Endothelial cell of coronary artery (primary cell): ENCODE data around the gene ZNF384. TPM values are rescaled to one million over a fixed set of nuclear protein-coding genes. Genes with fewer than 3 reads are reported as not detected.

Experiments
- total RNA-seq: library from RNA; depleted of rRNA; stranded (reverse); fragments of >200 nt; gene quantifications from 2 replicates; pipeline ENCODE4 v1.2.3, GENCODE V29; 2014

The ZNF384 gene
- 9.0 and 12.4 TPM in 2 replicates for total RNA-seq

DNA sequence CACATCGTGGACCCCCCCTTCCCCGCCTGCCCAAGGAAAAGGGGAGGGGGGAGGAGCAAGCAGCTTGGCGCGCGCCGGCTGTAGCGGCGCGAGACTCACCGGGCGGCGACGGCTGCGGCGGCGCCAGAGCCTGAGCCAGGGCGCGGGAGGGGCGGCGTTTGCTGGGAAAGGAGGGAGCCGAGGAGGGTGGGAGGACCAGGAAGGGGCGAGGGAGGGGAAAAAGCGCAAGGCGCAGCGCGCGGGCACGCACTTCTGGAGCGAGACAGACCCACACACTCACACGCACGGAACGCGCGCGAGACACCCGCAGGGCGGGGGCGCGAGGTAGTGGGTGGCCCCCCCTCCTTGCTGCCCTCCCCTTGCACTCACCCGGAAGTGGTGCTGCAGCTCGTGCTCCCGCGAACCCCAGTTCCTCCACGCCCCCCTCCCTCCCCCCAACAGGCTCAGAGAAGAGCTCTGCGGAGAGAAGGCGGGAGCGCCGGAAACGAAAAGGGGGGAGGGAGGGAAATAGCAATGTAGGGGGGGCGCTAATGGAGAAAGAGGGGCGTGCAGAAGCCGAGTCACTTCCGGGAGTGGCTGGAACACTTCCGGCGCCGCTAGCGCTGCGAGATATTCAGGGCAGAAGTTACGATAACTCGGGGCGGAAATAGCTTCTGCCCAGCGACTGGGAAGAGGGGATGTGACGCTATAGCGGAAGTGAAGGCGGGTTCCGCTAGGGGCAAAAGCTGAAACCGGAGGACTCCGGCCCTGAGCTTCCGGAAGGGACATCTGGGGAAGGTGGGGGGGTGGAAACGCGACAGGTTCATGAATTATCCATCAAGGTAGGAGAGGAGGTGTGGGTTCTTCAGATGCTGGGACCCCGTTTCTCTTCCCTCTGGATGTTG lies at the start of gene ZNF384:
TSS of gene ZNF384 (minus strand) at position 377 of the 884 bp plus-strand sequence. CDS start 9,855 bp downstream, outside the sequence.

DNA sequence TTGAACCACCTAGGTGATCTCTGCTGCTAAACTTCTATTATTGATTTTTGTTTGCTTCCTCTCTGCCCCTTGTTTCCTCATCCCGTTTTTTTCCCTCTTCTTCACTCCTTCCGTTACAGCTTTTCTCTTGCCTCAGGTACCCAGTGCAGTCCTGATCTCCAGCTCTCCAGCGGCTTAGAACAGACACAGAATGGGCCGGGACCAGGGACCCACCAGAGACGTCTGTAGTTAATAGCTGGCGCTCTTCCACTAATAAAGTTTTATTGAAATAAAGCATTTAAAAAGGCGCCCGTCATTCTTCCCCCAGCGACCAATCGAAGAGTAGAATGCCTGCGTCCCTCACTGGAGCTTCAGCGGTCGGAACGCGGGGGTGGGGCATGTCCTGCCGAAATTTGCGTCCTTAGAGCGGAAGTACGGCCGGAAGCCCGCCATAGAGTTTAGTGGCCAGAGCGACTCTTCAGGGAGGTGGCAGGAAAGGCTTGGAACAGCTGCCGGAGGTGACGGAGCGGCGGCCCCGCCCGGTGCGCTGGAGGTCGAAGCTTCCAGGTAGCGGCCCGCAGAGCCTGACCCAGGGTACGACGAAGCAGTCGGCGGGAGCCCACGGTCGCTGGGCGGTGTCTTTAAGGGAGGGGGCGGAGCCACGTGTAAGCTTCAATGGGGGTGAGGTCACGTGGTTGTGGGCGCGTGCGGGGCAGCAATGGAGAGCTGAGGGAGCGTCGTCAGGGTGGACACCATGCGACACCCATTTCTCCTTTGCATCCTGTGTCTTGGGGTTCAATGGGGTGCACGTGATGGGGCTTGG lies 34.6 kb upstream of the ZNF384 start, which contains the start of gene COPS7A:
TSS of gene COPS7A (plus strand) at position 440 of the 802 bp plus-strand sequence. CDS start 611 bp downstream, outside the sequence.

DNA sequence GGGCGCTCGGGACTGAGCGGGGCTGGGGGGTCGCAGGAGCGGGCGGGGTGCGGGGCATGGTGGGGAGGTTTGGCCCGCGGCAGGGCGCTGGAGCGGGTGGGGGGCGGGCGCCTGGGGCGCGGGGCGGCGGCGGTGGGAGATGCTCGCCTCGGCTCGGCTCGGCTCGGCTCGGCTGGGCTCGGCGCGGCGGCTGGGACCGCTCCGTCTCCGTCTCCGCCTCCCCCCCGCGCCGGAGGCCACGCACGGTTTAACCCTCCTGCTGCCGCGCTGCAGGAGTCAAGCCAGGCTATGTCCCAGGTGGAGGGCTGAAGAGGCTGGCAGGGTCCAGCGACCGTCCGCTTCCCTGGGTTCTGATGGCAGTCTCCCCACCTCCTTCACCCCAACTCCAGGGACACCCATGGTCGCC lies 11.5 kb upstream of the ZNF384 start, which contains the start of gene PIANP:
TSS of gene PIANP (minus strand) at position 170 of the 406 bp plus-strand sequence. CDS start 2,754 bp downstream, outside the sequence.

DNA sequence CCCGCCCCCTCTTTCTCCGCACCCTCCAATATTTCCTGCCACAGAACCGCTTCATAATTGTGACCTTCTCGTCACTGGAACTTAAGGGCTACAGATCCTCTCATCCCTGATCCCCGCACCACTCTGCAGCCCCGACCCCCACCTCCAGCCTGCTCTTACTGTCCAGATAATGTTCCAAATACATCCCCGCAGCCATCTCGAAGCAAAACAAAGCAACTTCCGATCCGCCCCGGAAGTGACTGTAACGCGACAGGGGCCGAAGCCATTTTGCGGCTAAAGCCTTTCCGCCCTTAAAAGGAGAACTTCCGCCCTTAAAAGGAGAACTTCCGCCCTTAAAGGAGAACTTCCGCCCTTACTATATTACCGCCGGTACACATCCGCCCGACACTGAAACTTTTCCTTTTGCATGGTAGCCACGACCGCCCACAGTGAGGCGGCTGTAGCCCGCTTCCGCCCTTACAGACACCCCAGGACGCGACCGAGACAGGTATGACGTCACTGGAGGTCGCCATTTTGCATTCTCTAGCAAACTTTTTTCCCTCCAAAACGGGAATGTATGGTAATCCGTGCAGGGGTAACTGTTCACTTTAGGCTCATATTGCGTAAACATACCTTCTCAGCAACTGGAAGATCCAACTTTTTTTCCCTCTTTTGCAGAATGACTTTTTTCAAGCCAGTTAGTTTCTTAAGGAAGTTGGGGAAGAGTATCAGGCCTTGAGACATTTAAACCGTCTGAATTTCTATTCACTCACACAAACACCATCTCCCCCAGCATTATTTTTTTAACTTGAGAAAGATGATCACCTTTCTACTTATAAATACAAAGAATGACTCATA lies 26.1 kb downstream of the ZNF384 start, which contains the start of gene ING4:
TSS of gene ING4 (minus strand) at position 214 of the 837 bp plus-strand sequence. CDS start at position 196, 18 bp downstream.

DNA sequence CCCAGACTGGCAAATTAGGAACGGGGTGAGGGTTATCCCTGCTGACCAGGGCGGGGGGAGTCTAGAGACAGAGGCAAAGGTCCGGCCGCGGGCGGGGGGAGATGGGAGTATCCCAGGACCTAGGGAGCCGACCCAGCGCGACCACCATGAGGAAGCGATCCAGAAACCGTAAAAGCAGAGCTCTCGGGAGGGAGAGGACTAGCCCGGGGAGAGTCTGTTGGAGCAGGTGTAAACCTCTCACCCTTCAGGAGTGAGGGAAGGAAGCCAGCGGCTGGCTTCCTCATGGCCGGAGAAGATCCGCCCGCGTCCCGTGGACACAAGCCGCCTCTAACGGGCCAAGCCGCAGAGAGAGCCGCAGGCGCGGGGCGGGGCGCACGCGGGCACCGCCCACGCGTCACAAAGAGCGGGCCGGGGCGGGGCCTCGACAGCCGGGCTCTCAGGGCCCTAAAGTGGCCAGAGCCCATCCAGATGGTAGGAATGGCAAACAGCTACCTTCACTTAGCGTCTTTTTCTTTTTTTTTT lies 42.0 kb downstream of the ZNF384 start, which contains the start of gene ACRBP:
TSS of gene ACRBP (minus strand) at position 350 of the 522 bp plus-strand sequence. CDS start at position 284, 66 bp downstream.

DNA sequence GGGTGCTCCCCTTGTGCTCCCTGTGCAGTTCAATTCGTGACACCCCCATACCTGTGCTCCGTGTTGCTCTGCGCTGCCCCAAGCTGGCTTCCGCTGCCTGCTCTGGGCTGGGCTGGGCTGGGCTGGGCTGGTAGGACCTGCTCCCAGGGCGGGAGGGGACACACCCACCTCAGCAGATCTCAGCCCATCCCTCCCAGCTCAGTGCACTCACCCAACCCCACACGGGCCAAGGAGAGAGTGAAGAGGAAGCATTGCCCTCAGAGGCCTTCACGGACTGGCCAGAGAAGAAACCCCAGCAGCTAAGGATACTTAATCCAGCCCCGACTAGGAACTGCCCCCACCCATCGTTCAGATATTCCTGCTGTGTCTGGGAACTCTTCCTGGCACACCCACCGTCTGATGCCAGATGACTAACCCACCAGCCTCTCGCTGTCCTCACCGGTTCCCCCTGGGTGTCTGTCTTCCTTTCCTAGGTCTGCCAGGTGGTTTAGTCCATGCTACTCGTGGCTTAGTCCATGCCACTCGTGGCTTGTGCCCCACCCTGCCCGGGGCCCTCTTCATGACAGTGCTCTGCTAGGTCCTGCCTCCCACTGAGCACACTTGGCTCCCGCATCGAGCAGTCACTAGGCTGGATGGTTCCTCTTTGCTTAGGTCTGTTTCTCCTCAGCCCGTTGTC lies 53.2 kb downstream of the ZNF384 start, which contains the start of gene LPAR5:
TSS of gene LPAR5 (minus strand) at position 104 of the 676 bp plus-strand sequence. CDS start 14,711 bp downstream, outside the sequence.

Other genes starting within 250 kb of the ZNF384 start
- 0.09 TPM in 1 of 2 replicates, not detected in the other for gene CD27, start 244.4 kb downstream of the ZNF384 start, total RNA-seq
- 3.8 and 8.1 TPM in 2 replicates for gene TAPBPL, start 237.3 kb downstream of the ZNF384 start, total RNA-seq
- gene VAMP1, start 218.7 kb downstream of the ZNF384 start, total RNA-seq, result 1.7 and 6.8 TPM in 2 replicates
- gene MRPL51, start 196.1 kb downstream of the ZNF384 start, total RNA-seq, result 132 and 161 TPM in 2 replicates
- 37.8 and 52.2 TPM in 2 replicates for gene NCAPD2, start 195.3 kb downstream of the ZNF384 start, total RNA-seq
- gene GAPDH, start 154.9 kb downstream of the ZNF384 start, total RNA-seq, result 7,040 and 7,691 TPM in 2 replicates
- 7.9 and 9.7 TPM in 2 replicates for gene IFFO1, start 133.3 kb downstream of the ZNF384 start, total RNA-seq
- gene NOP2, start 121.1 kb downstream of the ZNF384 start, total RNA-seq, result 21.1 and 24.8 TPM in 2 replicates
- 201 and 205 TPM in 2 replicates for gene CHD4, start 82.0 kb downstream of the ZNF384 start, total RNA-seq
- not detected in 2 replicates for gene LPAR5, start 53.4 kb downstream of the ZNF384 start, total RNA-seq
- 0.27 and 0.28 TPM in 2 replicates for gene ACRBP, start 41.9 kb downstream of the ZNF384 start, total RNA-seq
- 32.6 and 35.5 TPM in 2 replicates for gene ING4, start 26.3 kb downstream of the ZNF384 start, total RNA-seq
- under 0.01 TPM in 1 of 2 replicates, not detected in the other for gene PIANP, start 11.4 kb upstream of the ZNF384 start, total RNA-seq
- 41.5 and 63.7 TPM in 2 replicates for gene COPS7A, start 34.7 kb upstream of the ZNF384 start, total RNA-seq
- 78.1 and 83.2 TPM in 2 replicates for gene MLF2, start 63.8 kb upstream of the ZNF384 start, total RNA-seq
- 78.6 and 93.1 TPM in 2 replicates for gene PTMS, start 77.0 kb upstream of the ZNF384 start, total RNA-seq
- under 0.01 and 0.09 TPM in 2 replicates for gene LAG3, start 83.1 kb upstream of the ZNF384 start, total RNA-seq
- gene CD4, start 100.2 kb upstream of the ZNF384 start, total RNA-seq, result 0.09 TPM in 1 of 2 replicates, not detected in the other
- gene GPR162, start 132.4 kb upstream of the ZNF384 start, total RNA-seq, result 6.4 and 10.2 TPM in 2 replicates
- 57.4 and 81.5 TPM in 2 replicates for gene P3H3, start 139.0 kb upstream of the ZNF384 start, total RNA-seq
- gene GNB3, start 151.6 kb upstream of the ZNF384 start, total RNA-seq, result 1.3 and 1.5 TPM in 2 replicates
- 5.0 and 14.8 TPM in 2 replicates for gene CDCA3, start 161.9 kb upstream of the ZNF384 start, total RNA-seq
- 82.9 and 94.1 TPM in 2 replicates for gene USP5, start 162.8 kb upstream of the ZNF384 start, total RNA-seq
- 1,012 and 1,804 TPM in 2 replicates for gene TPI1, start 178.2 kb upstream of the ZNF384 start, total RNA-seq
- gene SPSB2, start 183.9 kb upstream of the ZNF384 start, total RNA-seq, result 3.2 and 3.5 TPM in 2 replicates
- gene LRRC23, start 215.4 kb upstream of the ZNF384 start, total RNA-seq, result 3.0 and 7.5 TPM in 2 replicates
- gene ENO2, start 225.2 kb upstream of the ZNF384 start, total RNA-seq, result 5.6 and 33.4 TPM in 2 replicates
- gene ATN1, start 238.6 kb upstream of the ZNF384 start, total RNA-seq, result 8.1 and 15.3 TPM in 2 replicates